Stimulated activated CD4-positive, alpha-beta T cell treated with anti-CD3 and anti-CD28 coated beads, TNF-alpha, amount 100 ng/mL, for 1 hour (primary cell): Measurements from ENCODE around the gene PSMC3.

Experiments used
- DNase-seq, 3 donors: peaks; one replicate each; pipeline ENCODE4 v3.0.0-alpha.2; 2020; ENCODE audit warnings: low read depth in 3 of 3, low spot score in 1 of 3

Gene PSMC3

DNA sequence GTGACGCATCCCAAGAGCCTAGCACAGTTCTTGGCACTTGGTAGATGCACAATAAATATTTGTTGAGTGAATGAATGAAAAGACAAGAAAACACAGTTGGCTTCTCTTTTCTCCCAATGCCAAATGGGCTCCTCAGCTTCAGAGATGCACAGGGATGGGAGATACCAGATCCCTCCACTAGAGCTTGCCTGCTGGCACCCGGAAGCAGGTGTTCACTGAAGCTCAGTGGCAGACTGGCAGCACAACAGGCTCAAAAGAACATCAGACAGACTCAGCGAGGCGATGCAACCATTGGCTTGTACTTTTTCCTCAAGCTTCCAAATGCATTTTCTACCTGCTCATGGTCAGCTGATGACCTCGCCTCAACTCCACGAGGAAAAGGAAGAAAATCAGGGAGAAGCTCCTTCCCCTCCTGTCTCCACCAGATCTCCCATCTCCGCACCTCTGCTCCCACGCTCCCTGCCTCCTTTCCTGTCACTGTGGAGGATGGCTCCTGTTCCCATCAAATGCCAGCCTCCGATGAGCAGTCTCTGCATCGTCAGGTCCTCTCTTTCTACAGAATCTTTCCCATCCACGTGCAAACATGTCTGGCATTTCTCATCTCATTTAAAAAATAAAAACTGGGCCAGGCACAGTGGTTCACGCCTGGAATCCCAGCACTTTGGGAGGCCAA is 16.9 kb upstream of the PSMC3 start:
- no peak for DNase-seq

DNA sequence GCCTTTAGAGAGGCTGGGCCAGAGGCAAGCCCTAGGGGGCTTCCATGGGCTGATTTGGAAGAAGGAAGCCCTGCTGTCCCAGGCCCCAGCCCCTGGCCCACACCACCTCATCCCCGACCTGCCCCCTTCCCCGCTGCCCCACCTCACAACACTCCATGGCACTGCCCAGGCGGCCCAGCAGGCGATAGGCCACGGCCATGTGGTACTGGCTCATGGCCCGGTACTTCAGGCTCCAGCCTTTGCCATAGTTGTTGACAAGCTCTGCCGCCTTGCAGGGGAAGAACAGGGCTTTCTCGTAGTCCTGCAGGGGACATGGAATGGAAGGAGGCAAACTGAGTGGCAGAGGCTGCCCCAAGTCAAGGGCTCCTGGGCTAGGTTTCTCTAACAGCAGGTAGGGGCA is 16.3 kb upstream of the PSMC3 start:
- DNase-seq: no peak

DNA sequence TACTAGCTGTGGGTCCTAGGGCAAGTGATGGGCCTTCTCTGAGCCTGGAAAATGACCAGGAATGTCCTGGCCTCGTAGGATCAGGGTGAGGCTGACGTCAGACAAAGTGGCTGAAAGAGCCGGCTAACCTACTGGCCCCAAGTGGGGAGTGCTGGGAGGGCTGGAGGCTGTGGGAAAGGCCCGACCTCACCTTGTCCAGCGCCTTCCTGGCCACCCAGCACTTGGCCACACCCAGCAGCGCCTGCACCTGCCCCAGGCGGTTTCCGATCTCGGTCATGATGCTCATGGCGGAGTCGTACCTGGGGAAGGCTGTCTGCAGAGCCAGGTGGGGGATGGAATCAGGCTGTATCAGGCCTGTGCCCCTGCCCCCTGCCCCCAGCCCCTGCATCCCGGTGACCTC is 15.2 kb upstream of the PSMC3 start:
- no peak for DNase-seq

DNA sequence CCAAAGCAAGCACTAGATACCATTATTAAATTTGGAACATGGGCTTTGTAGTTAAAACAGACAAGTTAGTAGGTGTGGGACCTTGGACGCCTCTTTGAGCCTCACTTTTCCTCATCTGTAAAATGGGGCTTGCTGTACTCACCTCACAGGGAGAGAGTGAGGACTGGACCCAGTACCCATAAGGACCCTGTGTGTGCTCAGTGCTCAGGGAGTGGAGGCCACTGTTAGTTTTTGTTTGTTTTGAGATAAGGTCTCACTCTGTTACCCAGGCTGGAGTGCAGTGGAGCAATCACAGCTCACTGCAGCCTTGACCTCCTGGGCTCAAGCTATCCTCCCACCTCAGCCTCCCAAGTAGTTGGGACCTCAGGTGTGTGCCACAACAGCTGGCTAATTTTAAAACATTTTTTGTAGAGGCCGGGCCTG is 13.8 kb upstream of the PSMC3 start:
- no peak for DNase-seq

DNA sequence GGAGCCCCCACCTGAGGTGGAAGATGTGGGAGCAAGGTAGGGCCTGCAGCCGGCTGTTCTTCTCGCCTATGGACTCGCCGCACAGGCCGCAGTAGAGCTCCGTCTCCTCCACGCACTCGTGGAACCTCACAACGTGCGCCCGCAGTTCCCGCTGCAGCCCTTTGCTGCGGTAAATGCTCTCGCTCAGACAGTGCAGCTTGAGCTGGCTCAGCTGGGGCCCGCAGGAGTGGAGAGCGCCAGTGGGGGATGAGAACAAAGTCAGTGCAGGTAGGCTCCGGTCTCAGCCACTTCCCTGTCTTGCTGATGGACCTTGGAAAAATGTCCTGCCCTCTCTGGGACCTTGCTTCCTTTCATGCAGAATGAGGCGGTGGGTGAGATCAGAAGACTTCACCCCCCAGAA is 12.5 kb upstream of the PSMC3 start:
- DNase-seq: no peak

DNA sequence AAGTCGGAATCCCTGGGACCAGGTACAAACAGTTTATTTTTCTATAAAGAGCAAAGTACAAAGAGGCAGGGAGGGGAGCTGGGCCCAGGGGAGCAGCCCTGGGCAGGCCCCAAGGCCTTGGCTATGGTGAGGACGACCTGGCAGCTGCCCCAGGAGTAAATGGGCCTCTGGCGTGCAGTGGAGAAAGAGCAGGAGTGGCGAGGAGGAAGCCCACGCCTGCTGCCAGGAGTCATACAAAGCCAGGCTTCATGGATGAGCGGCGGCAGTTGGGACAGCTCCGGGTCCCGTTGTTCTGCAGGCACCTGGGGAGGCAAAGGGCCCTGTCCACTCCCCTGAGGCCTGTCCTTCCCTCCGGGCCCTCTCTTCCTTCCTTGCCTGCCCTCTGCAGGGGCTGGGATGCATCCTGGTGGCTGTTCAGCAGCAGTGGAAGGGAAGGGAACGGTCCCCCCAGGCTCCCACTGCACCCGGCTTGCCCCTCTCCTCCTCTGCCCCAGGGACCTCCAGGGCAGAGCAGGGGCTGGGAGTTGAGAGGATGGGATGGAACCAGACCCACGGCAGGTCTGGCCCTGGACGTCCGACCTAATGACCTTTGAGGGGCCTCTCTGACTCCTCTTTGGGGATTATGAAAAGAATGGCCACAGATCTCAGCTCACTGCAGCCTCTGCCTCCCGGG is 11.6 kb upstream of the PSMC3 start:
- DNase-seq: no peak

DNA sequence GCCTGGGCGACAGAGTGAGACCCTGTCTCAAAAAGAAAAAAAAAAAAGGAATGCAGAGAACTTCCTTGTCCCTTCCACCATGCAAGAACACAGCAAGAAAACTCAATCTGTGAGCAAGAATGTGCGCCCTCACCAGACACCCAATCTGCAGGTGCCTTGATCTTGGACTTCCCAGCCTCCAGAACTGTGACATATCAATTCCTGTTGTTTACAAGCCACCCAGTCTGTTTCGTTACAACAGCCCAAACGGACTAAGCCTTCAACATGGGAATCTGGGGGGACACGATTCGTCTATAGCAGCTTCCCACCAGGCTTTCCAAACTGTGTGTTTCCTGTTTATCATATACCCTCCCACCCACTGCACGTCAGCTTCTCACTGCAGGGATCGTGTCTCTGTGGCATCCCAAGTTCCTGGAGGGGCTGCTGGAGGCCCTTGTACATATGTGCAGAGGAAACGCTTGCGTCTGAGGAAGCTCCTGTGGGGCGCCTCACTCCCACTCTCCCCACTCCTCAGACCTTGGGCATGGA is 11.0 kb upstream of the PSMC3 start:
- DNase-seq: no peak

DNA sequence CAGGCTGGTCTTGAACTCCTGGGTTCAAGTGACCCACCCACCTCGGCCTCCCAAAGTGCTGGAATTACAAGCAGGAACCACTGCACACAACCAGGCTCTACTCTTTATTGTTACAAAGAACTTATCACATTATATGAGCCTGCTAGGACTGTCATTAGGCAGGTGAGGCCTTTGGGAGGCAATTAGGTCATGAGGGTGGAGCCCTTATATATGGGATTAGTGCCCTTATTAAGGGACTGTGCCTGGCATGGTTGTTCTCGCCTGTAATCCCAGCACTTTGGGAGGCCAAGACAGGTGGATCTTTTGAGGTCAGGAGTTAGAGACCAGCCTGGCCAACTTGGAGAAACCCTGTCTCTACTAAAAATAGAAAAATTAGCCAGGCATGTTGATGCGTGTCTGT is 10.5 kb upstream of the PSMC3 start:
- DNase-seq: no peak

DNA sequence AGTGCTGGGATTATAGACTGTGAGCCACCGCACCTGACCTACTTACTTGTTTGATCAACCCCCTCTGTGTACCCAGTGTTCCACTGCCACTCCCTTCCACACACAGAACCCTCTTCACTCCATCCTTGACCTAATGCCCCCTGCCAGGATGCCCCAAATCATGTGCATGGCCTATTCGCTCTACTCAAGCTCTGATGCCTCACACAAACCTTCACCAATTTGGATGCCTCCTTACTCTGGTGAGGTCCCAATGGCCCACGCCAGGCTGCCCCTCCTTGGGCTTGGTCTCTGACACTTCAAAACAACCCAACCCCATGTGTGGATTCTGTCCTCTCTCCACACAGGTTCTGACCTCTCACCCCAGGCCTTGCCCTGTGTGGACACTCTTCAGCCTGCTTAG is 9.4 kb upstream of the PSMC3 start:
- no peak for DNase-seq

DNA sequence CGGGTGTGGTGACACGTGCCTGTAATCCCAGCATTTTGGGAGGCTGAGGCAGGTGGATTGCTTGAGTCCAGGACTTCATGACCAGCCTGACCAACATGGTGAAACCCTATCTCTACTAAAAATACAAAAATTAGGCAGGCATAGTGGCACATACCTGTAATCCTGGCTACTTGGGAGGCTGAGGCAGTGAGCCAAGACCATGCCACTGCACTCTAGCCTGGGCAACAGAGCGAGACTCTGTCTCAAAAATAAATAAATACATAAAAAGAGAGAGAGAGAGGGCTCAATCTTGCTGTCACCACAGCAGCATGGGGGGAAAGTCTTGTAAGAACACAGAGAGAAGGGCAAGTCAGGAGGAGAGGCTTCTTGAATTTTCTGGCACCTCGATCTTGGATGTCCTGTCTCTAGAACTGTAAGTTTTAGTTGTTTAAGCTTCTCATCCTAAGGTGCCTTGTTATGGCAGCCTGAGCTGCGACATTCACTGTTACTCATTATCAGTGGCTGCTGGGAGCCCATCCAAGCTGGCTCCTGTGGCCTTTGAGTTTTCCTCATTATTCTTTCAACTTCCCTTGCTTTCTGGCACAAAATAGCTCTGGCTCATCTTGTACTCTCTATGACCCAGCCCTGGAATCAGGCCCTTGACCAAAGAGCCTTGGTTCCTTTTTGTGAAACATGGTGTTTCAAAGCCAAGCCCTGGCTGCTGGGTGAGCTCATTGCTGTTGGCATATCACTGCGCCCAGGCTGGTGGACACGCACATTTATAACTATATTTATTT is 8.0 kb upstream of the PSMC3 start:
- no peak for DNase-seq

DNA sequence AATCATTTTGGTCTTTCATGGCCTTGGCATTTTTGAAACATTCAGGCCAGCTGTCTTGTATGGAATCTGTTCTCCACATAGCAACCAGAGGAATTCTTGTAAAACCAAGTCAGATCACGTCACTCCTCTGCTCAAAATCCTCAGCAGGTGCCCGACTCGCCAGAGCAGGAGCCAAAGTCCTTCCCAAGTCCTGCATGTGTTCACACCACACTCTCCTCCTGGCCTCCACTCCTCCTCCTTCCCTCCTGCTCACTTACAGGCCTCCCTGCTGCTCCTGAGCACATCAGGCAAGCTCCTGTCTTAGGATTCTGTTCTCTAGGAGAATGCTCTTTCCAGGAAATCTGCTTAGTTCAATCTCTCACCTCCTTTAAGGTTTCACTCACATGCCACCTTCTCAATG is 6.9 kb upstream of the PSMC3 start:
- DNase-seq: no peak

DNA sequence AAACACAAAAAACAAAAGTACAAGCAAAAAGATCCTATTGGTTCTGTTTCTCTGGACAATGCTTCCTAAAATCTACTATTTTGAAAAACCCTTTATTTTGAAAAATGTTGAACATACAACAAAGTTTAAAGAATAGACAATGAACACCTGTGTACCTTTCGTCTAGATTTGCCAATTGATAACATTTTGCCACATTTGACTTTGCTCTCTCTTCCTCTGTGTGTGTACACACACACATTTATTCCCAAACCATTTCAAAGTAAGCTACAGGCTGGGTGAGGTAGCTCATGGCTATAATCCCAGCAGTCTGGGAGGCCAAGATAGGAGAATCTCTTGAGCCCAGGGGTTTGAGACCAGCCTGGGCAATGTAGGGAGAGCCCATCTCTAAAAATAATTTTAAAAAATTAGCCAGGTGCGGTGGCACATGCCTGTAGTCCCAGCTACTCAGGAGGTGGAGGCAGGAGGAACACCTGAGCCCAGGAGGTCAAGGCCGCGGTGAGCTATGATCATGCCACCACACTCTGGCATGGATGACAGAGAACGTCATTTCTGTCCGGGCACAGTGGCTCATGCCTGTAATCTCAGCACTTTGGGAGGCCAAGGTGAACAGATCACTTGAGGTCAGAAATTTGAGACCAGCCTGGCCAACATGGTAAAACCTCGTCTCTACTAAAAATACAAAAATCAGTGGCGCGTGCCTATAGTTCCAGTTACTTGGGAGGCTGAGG is 5.3 kb upstream of the PSMC3 start:
- no peak for DNase-seq

DNA sequence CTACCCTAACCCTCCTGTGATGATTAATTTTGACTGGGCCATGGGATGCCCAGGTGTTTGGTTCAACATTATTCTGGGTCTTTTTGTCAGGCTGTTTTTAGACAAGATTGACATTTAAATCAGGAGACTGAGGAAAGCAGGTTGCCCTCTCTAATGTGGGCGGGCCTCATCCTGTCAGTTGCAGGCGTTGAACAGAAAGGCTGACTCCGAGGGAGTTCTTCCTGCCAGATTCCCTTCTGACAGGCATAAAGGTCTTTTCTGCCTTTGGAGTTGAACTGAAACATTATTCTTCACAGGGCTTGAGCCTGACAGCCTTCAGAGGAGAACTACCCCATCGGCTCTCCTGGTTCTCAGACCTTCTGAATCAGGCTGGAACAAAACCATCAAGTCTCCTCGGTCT is 4.3 kb upstream of the PSMC3 start:
- no peak for DNase-seq

DNA sequence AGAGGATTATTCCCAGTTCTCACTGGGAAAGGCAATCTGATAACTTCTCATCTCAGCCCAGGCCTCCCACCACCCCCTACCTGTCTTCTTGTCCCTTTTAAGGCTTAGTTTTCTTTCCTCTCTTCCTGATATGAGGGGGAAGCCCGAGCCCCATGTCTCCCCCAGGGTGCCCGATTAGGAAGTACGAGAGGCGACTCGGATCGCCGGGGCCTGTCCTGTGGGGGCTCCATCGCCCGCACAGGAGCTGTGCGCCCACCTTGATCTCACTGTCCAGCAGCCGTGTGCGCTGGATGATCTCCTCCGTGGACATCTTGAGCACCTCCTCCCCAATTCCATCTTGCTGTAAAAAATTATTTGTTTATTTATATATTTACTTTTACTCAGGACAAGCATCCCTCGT is 628 bp downstream of the PSMC3 start:
- no peak for DNase-seq

DNA sequence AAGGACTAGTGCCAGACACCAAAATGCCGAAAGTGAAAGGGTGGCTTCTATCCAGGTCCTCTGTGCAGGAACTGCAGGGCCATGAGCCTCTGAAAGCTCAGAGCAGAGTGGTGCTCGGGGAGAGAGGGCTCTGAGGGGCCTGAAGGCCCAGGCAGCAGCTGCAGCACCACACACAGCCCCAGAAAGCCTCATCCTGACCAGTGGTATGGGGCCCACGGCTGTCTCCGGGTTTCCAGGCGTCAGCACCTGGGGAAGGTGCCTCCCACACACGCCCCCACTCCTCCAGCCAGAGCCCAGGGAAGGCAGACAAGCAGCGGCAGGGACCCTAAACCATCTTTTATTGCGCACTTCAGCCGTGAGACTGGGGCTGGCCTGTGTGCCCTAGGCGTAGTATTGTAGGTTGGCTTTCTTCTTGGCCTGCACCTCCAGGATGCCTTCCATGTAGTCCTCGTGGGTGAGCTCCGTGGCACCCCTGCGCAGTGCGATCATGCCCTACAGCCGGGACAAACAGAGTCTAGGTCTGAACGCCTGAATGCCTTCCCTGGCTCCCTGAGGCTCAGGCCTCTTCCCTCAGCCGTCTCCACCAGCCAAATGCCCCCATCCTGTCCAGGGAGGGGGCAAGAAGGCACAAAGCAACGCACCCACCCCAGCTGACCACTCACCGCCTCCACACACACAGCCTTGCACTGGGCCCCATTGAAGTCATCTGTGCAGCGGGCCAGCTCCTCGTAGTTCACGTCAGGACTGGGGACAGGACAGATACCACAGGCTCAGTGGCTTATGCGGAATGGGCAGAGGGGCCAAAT is 7.6 kb downstream of the PSMC3 start:
- no peak for DNase-seq

DNA sequence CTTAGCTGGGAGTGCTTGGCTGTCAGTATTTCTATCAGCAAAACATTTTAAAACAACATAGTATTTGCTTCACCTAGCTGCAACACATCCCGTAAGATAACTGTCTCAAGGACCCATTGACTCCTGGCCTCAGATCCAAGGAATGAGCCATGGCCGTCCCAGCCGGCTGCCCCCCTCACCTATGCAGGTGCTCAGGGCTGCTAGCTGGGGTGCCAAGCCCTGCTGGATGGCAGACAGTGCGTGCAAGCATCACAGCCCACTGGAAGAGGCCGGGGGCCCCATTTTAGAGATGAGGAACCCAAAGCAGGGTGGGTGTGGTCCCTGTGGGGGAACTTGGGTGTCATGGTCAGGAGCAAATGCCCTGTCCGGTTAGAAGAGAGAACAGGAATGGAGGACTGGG is 8.5 kb downstream of the PSMC3 start:
- no peak for DNase-seq

DNA sequence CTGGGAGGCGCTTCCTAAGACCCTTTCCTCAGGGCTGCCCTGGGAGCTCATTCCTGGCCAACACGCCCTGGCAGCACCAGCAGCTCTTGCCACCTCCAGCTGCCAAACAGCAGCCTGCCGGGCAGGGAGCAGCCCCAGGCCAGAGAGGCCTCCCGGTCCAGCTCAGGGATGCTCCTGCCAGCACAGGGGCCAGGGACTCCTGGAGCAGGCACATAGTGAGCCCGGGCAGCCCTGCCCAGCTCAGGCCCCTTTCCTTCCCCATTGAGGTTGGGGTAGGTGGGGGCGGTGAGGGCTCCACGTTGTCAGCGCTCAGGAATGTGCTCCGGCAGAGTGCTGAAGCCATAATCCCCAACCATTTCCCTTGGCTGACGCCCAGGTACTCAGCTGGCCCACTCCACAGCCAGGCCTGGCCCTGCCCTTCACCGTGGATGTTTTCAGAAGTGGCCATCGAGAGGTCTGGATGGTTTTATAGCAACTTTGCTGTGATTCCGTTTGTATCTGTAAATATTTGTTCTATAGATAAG is 10.2 kb downstream of the PSMC3 start:
- no peak for DNase-seq

DNA sequence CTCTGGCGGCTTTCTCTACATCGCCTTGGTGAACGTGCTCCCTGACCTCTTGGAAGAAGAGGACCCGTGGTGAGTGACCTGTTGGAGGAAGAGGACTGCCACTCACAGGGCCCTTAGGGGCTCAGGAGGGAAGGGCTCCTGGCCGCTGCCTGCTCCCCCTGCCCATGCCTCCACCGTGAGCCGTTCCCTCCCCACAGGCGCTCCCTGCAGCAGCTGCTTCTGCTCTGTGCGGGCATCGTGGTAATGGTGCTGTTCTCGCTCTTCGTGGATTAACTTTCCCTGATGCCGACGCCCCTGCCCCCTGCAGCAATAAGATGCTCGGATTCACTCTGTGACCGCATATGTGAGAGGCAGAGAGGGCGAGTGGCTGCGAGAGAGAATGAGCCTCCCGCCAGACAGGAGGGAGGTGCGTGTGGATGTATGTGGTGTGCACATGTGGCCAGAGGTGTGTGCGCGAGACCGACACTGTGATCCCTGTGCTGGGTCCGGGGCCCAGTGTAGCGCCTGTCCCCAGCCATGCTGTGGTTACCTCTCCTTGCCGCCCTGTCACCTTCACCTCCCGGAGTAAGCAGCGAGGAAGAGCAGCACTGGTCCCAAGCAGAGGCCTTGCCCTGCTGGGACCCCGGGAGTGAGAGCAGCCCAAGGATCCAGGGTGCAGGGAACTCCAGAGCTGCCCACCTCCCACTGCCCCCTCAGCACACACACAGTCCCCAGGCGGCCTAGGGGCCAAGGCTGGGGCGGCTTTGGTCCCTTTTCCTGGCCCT is 11.0 kb downstream of the PSMC3 start:
- DNase-seq: no peak

DNA sequence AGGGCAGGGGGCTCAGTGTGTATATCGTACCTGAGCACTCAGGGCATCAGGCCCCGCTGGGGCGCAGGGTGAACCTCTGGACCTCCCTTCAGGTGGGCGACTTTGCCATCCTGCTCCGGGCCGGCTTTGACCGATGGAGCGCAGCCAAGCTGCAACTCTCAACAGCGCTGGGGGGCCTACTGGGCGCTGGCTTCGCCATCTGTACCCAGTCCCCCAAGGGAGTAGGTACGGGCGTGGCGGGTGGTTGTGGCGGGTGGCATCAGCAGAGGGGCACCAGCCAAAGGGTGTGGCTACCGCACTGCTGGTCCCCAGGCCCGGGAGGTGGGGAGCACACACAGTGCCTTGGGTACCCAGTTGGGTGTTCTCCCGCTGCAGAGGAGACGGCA is 11.6 kb downstream of the PSMC3 start:
- no peak for DNase-seq
